Measurements from ENCODE around the gene ASPG. TPM values are rescaled to one million over a fixed set of nuclear protein-coding genes. Genes with fewer than 3 reads are reported as not detected.

ASPG gene
- total RNA-seq, 1 experiment from 2014 or later: not detected

- Histone ChIP-seq H4K20me1 (ENCODE audit: insufficient read depth) (no peaks in the 10 kb centered on the region), H3K36me3 (ENCODE audit: low read depth) (no peaks in the 10 kb centered on the region), H3K4me1 (replicated peaks; ENCODE audit: insufficient read depth) (no peaks in the 10 kb centered on the region), H3K4me3 (no peak overlapping the region), H3K4me2 (no peak overlapping the region), H3K9me3 (ENCODE audit: insufficient read depth, low read depth) (no peaks in the 10 kb centered on the region), H3K9me2 (ENCODE audit: insufficient read depth) (no peaks in the 10 kb centered on the region), H2AFZ (no peak overlapping the region), H3K79me2 (ENCODE audit: low read depth) (no peaks in the 10 kb centered on the region), H3K27me3 (ENCODE audit: insufficient read depth, low read depth) (peaks cover 64% of the 10 kb centered on the region), H3F3A (ENCODE audit: insufficient read depth, low read depth) (no peaks in the 10 kb centered on the region), H3K27ac (no peak overlapping the region)
- intact Hi-C loops (cut with micrococcal nuclease; ENCODE audit: unreplicated experiment): no loop called here
- no peak for DNase-seq
- POLR2A ChIA-PET (ENCODE audit: unreplicated experiment): no interaction called here
- TF ChIP-seq EZH2 (IDR thresholded peaks at IDR 0.05; ENCODE audit: low read depth) (no peak), CTCF (conservative IDR thresholded peaks at IDR 0.05) (no peak)
- no TSS peak for BruUV-seq (replicated peaks)
- CTCF ChIA-PET: no interaction called here
These were observed 70.0 kb downstream of the ASPG start for GRCh38 chr14:104155513-104155912.

- no peaks in the 10 kb centered on the region for H3K79me2 ChIP-seq (ENCODE audit: low read depth)
- intact Hi-C loops (cut with micrococcal nuclease; ENCODE audit: unreplicated experiment): no loop called here
- no peaks in the 10 kb centered on the region for H3K36me3 ChIP-seq (ENCODE audit: low read depth)
- H3K9me2 ChIP-seq (ENCODE audit: insufficient read depth): no peaks in the 10 kb centered on the region
- CTCF ChIA-PET: no interaction called here
- POLR2A ChIA-PET (ENCODE audit: unreplicated experiment): no interaction called here
- H3K9me3 ChIP-seq (ENCODE audit: insufficient read depth, low read depth): no peaks in the 10 kb centered on the region
- peaks cover 70% of the 10 kb centered on the region for H3K27me3 ChIP-seq (ENCODE audit: insufficient read depth, low read depth)
- no peak overlapping the region for H3K4me2 ChIP-seq
- no peaks in the 10 kb centered on the region for H3K4me1 ChIP-seq (replicated peaks; ENCODE audit: insufficient read depth)
- H2AFZ ChIP-seq: no peak overlapping the region
- no peaks in the 10 kb centered on the region for H3F3A ChIP-seq (ENCODE audit: insufficient read depth, low read depth)
- no peak for TF ChIP-seq CTCF (conservative IDR thresholded peaks at IDR 0.05)
- no peak for TF ChIP-seq EZH2 (IDR thresholded peaks at IDR 0.05; ENCODE audit: low read depth)
- no TSS peak for BruUV-seq (replicated peaks)
- no peak overlapping the region for H3K27ac ChIP-seq
- no peaks in the 10 kb centered on the region for H4K20me1 ChIP-seq (ENCODE audit: insufficient read depth)
- no peak for DNase-seq
- H3K4me3 ChIP-seq: no peak overlapping the region
These were observed 70.6 kb downstream of the ASPG start for GRCh38 chr14:104156142-104156541.

GRCh38 chr14:104157016-104157928 is 71.8 kb downstream of the ASPG start:
- TF ChIP-seq EZH2 (IDR thresholded peaks at IDR 0.05; ENCODE audit: low read depth) (no peak), CTCF (conservative IDR thresholded peaks at IDR 0.05) (peak; percentile 59; the same call in 1 of the 2 replicates)
- Histone ChIP-seq H3K9me2 (ENCODE audit: insufficient read depth) (no peaks in the 10 kb centered on the region), H4K20me1 (ENCODE audit: insufficient read depth) (no peaks in the 10 kb centered on the region), H3K4me1 (replicated peaks; ENCODE audit: insufficient read depth) (no peaks in the 10 kb centered on the region), H2AFZ (no peak overlapping the region), H3K4me2 (no peak overlapping the region), H3F3A (ENCODE audit: insufficient read depth, low read depth) (no peaks in the 10 kb centered on the region), H3K27ac (no peak overlapping the region), H3K36me3 (ENCODE audit: low read depth) (no peaks in the 10 kb centered on the region), H3K27me3 (ENCODE audit: insufficient read depth, low read depth) (peaks cover 78% of the 10 kb centered on the region), H3K4me3 (no peak overlapping the region), H3K9me3 (ENCODE audit: insufficient read depth, low read depth) (no peaks in the 10 kb centered on the region), H3K79me2 (ENCODE audit: low read depth) (no peaks in the 10 kb centered on the region)
- intact Hi-C loops (cut with micrococcal nuclease; ENCODE audit: unreplicated experiment): no loop called here
- ChIA-PET CTCF (no interaction called here), POLR2A (ENCODE audit: unreplicated experiment) (no interaction called here)
- DNase-seq: no peak
- no TSS peak for BruUV-seq (replicated peaks)

Measured in PC-9 (cell line).